H9 (cell line): ENCODE results near the gene GRID1. TPM values are rescaled to one million over a fixed set of nuclear protein-coding genes. Genes with fewer than 3 reads are reported as not detected.

Experiments used
- DNase-seq: peaks from one replicate; pipeline ENCODE4 v3.0.0-alpha.2; 2017
- H2AFZ ChIP-seq: one replicate; pipeline ENCODE4 v1.6.1; 2013; ENCODE audit warnings: mild to moderate bottlenecking, low read length, control low read depth, moderate library complexity
- H2AK5ac ChIP-seq: 2 replicates; pipeline ENCODE4 v1.6.1; 2013; ENCODE audit warnings: low read length, control low read depth, mixed read lengths; ENCODE audit not compliant: insufficient read length
- H2BK120ac ChIP-seq: one replicate; pipeline ENCODE4 v1.6.1; 2013; ENCODE audit warnings: low read depth, mild to moderate bottlenecking, low read length, control low read depth, inconsistent platforms; ENCODE audit not compliant: poor library complexity, severe bottlenecking
- H2BK12ac ChIP-seq: 2 replicates; pipeline ENCODE4 v1.6.1; 2013; ENCODE audit warnings: low read length, control low read depth, mixed read lengths, low read depth; ENCODE audit not compliant: insufficient read length
- H2BK15ac ChIP-seq: 2 replicates; pipeline ENCODE4 v1.6.1; 2013; ENCODE audit warnings: low read depth, low read length, control low read depth
- H2BK20ac ChIP-seq: one replicate; pipeline ENCODE4 v1.6.1; 2013; ENCODE audit warnings: low read depth, mild to moderate bottlenecking, low read length, control low read depth, inconsistent platforms; ENCODE audit not compliant: poor library complexity, severe bottlenecking
- H2BK5ac ChIP-seq: 2 replicates; pipeline ENCODE4 v1.6.1; 2013; ENCODE audit warnings: low read length, control low read depth, mixed read lengths; ENCODE audit not compliant: insufficient read length
- H3K14ac ChIP-seq: 2 replicates; pipeline ENCODE4 v1.6.1; 2013; ENCODE audit warnings: low read length, control low read depth; ENCODE audit not compliant: insufficient read depth
- H3K18ac ChIP-seq: 2 replicates; pipeline ENCODE4 v1.6.1; 2013; ENCODE audit warnings: low read depth, mild to moderate bottlenecking, mixed read lengths, low read length, control low read depth; ENCODE audit not compliant: insufficient read length
- H3K23ac ChIP-seq: 2 replicates; pipeline ENCODE4 v1.6.1; 2013; ENCODE audit warnings: low read length, control low read depth, mixed read lengths, low read depth; ENCODE audit not compliant: insufficient read length
- H3K23me2 ChIP-seq: 2 replicates; pipeline ENCODE4 v1.6.1; 2013; ENCODE audit warnings: low read depth, mild to moderate bottlenecking, mixed read lengths, low read length, control low read depth; ENCODE audit not compliant: insufficient read length, poor library complexity, severe bottlenecking
- H3K27ac ChIP-seq: 2 replicates; pipeline ENCODE4 v1.5.1; 2013; ENCODE audit warnings: low read length, control low read depth, mixed read lengths, low read depth; ENCODE audit not compliant: insufficient read length
- H3K27me3 ChIP-seq: 2 replicates; pipeline ENCODE4 v1.6.1; 2013; ENCODE audit warnings: low read length, control low read depth, inconsistent platforms; ENCODE audit not compliant: insufficient read depth
- H3K4ac ChIP-seq: 2 replicates; pipeline ENCODE4 v1.6.1; 2013; ENCODE audit warnings: low read depth, mild to moderate bottlenecking, control low read depth, inconsistent platforms, low read length, moderate library complexity
- H3K4me1 ChIP-seq: 2 replicates; pipeline ENCODE4 v1.6.1; 2013; ENCODE audit warnings: low read length, control low read depth, inconsistent platforms; ENCODE audit not compliant: insufficient read depth
- H3K4me2 ChIP-seq: 2 replicates; pipeline ENCODE4 v1.6.1; 2013; ENCODE audit warnings: low read length, control low read depth, mixed read lengths; ENCODE audit not compliant: insufficient read length, insufficient read depth
- H3K56ac ChIP-seq: 2 replicates; pipeline ENCODE4 v1.6.1; 2013; ENCODE audit warnings: low read depth, mild to moderate bottlenecking, mixed read lengths, low read length, control low read depth; ENCODE audit not compliant: insufficient read length
- H3K79me1 ChIP-seq: 2 replicates; pipeline ENCODE4 v1.6.1; 2013; ENCODE audit warnings: low read depth, mild to moderate bottlenecking, moderate library complexity, low read length, control low read depth, inconsistent platforms; ENCODE audit not compliant: insufficient read depth, poor library complexity, severe bottlenecking
- H3K79me2 ChIP-seq: 2 replicates; pipeline ENCODE4 v1.6.1; 2013; ENCODE audit warnings: low read length, control low read depth, inconsistent platforms; ENCODE audit not compliant: insufficient read depth
- H3K9ac ChIP-seq: 2 replicates; pipeline ENCODE4 v1.6.1; 2013; ENCODE audit warnings: low read length, control low read depth, mixed read lengths; ENCODE audit not compliant: insufficient read length; ENCODE audit errors: extremely low read depth
- H3K9me3 ChIP-seq: one replicate; pipeline ENCODE4 v1.6.1; 2013; ENCODE audit warnings: low read depth, low read length, inconsistent platforms; ENCODE audit not compliant: control insufficient read depth
- H3T11ph ChIP-seq: one replicate; pipeline ENCODE4 v1.6.1; 2013; ENCODE audit warnings: mild to moderate bottlenecking, low read length, control low read depth, inconsistent platforms
- H4K20me1 ChIP-seq: one replicate; pipeline ENCODE4 v1.6.1; 2013; ENCODE audit not compliant: control insufficient read depth, insufficient read length, insufficient read depth
- H4K5ac ChIP-seq: 2 replicates; pipeline ENCODE4 v1.6.1; 2013; ENCODE audit warnings: low read depth, mild to moderate bottlenecking, mixed read lengths, low read length, control low read depth; ENCODE audit not compliant: insufficient read length
- H4K8ac ChIP-seq: replicated peaks from 2 replicates; pipeline ENCODE4 v1.6.1; 2013; ENCODE audit warnings: low read length, control low read depth, mixed read lengths, low read depth; ENCODE audit not compliant: insufficient read length
- H4K91ac ChIP-seq: 2 replicates; pipeline ENCODE4 v1.6.1; 2013; ENCODE audit warnings: low read depth, mild to moderate bottlenecking, moderate library complexity, mixed read lengths, low read length, control low read depth; ENCODE audit not compliant: insufficient read length
- H3K27ac Mint-ChIP-seq, 3 experiments: 2 replicates in 2 of 3; 3 replicates in 1 of 3; pipeline ENCODE4 v1.8.0; 2020 to 2021; ENCODE audit warnings: mixed read lengths in 3 of 3, mild to moderate bottlenecking in 1 of 3, moderate library complexity in 1 of 3
- H3K27me3 Mint-ChIP-seq: 2 replicates; pipeline ENCODE4 v1.8.0; 2021; ENCODE audit warnings: low read depth, mild to moderate bottlenecking, moderate library complexity, mixed read lengths
- H3K36me3 Mint-ChIP-seq, 3 experiments: 2 replicates in 2 of 3; 3 replicates in 1 of 3; pipeline ENCODE4 v1.8.0; 2020 to 2021; ENCODE audit warnings: low read depth in 3 of 3, mixed read lengths in 3 of 3; ENCODE audit not compliant: insufficient read depth in 1 of 3
- H3K4me1 Mint-ChIP-seq, 2 experiments: 2 replicates each; pipeline ENCODE4 v1.8.0; 2020; ENCODE audit warnings: mixed read lengths in 2 of 2
- H3K4me3 Mint-ChIP-seq, 2 experiments: 2 replicates in 1 of 2; 3 replicates in 1 of 2; pipeline ENCODE4 v1.8.0; 2020 to 2021; ENCODE audit warnings: mild to moderate bottlenecking in 2 of 2, mixed read lengths in 2 of 2, moderate library complexity in 1 of 2
- H3K9me3 Mint-ChIP-seq, 2 experiments: 2 replicates in 1 of 2; 3 replicates in 1 of 2; pipeline ENCODE4 v1.8.0; 2020; ENCODE audit warnings: mild to moderate bottlenecking in 2 of 2, mixed read lengths in 2 of 2, moderate library complexity in 1 of 2
- CTCF ChIP-seq: fragments of 200-600 bp; sonication (generic); conservative IDR thresholded peaks from 3 replicates; pipeline ENCODE4 v1.8.0; 2021; ENCODE audit warnings: antibody characterized with exemption, mild to moderate bottlenecking
- WGBS: extraction: QIAGEN DNeasy Blood & Tissue Kit; methylation state at CpG from one replicate; pipeline ENCODE4 v1.1.7; 2013; ENCODE audit warnings: missing lambda C conversion rate, low lambda C conversion rate, mixed read lengths; ENCODE audit not compliant: insufficient read length; ENCODE audit errors: extremely low coverage; 5-methylcytosine and 5-hydroxymethylcytosine counted together
- total RNA-seq: library from RNA; stranded (reverse); gene quantifications from 2 replicates; pipeline ENCODE4 v1.2.1, GENCODE V29; 2021

The GRID1 gene
- total RNA-seq, 1 experiment from 2014 or later: 0.35 TPM

GRCh38 chr10:86211691-86212390 is 154.8 kb downstream of the GRID1 start:
- Histone ChIP-seq H3K23me2 (no peaks in the 10 kb centered on the region), H3K79me1 (no peaks in the 10 kb centered on the region), H2AK5ac (no peak overlapping the region), H2BK5ac (no peak overlapping the region), H3T11ph (no peak overlapping the region), H4K8ac (no peak overlapping the region), H3K14ac (no peak overlapping the region), H2BK20ac (no peak overlapping the region), H4K91ac (no peak overlapping the region), H3K27ac (no peak overlapping the region), H3K9ac (no peak overlapping the region), H3K4me1 (no peaks in the 10 kb centered on the region), H3K4me2 (no peak overlapping the region), H2BK120ac (no peak overlapping the region), H3K23ac (no peak overlapping the region), H4K5ac (no peak overlapping the region), H3K56ac (no peak overlapping the region), H3K4ac (no peak overlapping the region), H4K20me1 (no peaks in the 10 kb centered on the region), H3K79me2 (no peaks in the 10 kb centered on the region), H3K27me3 (no peaks in the 10 kb centered on the region), H2BK15ac (no peak overlapping the region), H2AFZ (no peak overlapping the region), H2BK12ac (no peak overlapping the region), H3K18ac (no peak overlapping the region), H3K9me3 (no peaks in the 10 kb centered on the region)
- TF ChIP-seq CTCF: peak; percentile 35; the same call in 2 of the 3 replicates
- H3K4me1 Mint-ChIP-seq: no peaks in the 10 kb centered on the region; a peak in 1 of 4 replicates
- H3K27me3 Mint-ChIP-seq: peaks cover 13% of the 10 kb centered on the region
- H3K4me3 Mint-ChIP-seq: no peak overlapping the region
- no peak overlapping the region; a peak in 1 of 7 replicates for H3K27ac Mint-ChIP-seq
- WGBS: no CpG with 5 or more reads among the region's 8 CpGs
- no peak for DNase-seq
- H3K36me3 Mint-ChIP-seq: no peaks in the 10 kb centered on the region; a peak in 1 of 7 replicates
- H3K9me3 Mint-ChIP-seq: no peaks in the 10 kb centered on the region
